ENCODE results near the gene HDAC11. TPM values are rescaled to one million over a fixed set of nuclear protein-coding genes. Genes with fewer than 3 reads are reported as not detected.

The HDAC11 gene
- total RNA-seq, 1 experiment from 2014 or later, result 12.0 TPM

DNA sequence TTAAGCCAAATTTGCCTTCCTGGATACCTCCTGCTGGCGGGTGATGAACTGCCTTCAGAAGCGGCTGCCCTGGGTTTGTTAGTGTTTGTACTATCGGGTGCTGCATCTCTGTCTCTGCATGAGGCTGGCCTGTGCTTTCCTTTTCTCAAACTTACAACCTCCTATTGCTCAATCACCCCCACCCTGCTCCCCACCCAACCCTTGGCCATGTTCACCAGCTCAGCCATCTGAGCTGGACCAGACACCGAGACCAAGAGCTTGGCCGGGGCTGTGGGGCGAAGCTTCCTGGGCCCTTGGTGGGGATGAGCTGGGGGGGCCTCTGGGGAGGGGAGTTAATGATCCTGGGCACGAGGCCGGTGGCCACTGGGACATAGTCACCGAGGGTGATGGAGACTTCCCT, 52.0 kb downstream of the HDAC11 start:
- ChIA-PET POLR2A (no interaction called here), CTCF (interaction anchor here (1.9 kb wide), 1 partner anchor 12 kb away, joined by 7 read pairs; no protein-coding TSS in a partner anchor)
- Mint-ChIP-seq H3K36me3 (no peaks in the 10 kb centered on the region), H3K4me3 (no peak overlapping the region), H3K4me1 (peaks cover 24% of the 10 kb centered on the region), H3K27me3 (ENCODE audit: low read depth) (no peaks in the 10 kb centered on the region; the same call in none of the 2 replicates), H3K9me3 (peaks cover 2% of the 10 kb centered on the region), H3K27ac (no peak overlapping the region)
- no peak for DNase-seq (ENCODE audit: low spot score)
- TF ChIP-seq GTF2I (CRISPR knock-in tag; conservative IDR thresholded peaks at IDR 0.05) (no peak), ZNF396 (CRISPR knock-in tag; IDR thresholded peaks at IDR 0.05; ENCODE audit: borderline replicate concordance) (no peak), SMAD3 (CRISPR knock-in tag; IDR thresholded peaks at IDR 0.05; ENCODE audit: borderline replicate concordance) (no peak), E2F1 (CRISPR knock-in tag; IDR thresholded peaks at IDR 0.05) (no peak), GABPB1 (CRISPR knock-in tag; IDR thresholded peaks at IDR 0.05) (no peak), HMGXB4 (CRISPR knock-in tag; IDR thresholded peaks at IDR 0.05) (no peak), MYBL2 (CRISPR knock-in tag; IDR thresholded peaks at IDR 0.05) (no peak), PRDM15 (CRISPR knock-in tag; IDR thresholded peaks at IDR 0.05) (no peak), ZSCAN18 (CRISPR knock-in tag; IDR thresholded peaks at IDR 0.05) (no peak)
- TF ChIP-seq, protein P1, sequence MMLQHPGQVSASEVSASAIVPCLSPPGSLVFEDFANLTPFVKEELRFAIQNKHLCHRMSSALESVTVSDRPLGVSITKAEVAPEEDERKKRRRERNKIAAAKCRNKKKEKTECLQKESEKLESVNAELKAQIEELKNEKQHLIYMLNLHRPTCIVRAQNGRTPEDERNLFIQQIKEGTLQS (CRISPR knock-in tag; conservative IDR thresholded peaks at IDR 0.05), result no peak
- TF ChIP-seq, protein P2, sequence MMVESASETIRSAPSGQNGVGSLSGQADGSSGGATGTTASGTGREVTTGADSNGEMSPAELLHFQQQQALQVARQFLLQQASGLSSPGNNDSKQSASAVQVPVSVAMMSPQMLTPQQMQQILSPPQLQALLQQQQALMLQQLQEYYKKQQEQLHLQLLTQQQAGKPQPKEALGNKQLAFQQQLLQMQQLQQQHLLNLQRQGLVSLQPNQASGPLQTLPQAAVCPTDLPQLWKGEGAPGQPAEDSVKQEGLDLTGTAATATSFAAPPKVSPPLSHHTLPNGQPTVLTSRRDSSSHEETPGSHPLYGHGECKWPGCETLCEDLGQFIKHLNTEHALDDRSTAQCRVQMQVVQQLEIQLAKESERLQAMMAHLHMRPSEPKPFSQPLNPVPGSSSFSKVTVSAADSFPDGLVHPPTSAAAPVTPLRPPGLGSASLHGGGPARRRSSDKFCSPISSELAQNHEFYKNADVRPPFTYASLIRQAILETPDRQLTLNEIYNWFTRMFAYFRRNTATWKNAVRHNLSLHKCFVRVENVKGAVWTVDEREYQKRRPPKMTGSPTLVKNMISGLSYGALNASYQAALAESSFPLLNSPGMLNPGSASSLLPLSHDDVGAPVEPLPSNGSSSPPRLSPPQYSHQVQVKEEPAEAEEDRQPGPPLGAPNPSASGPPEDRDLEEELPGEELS (CRISPR knock-in tag; IDR thresholded peaks at IDR 0.05), result no peak
- no peak for ATAC-seq

GRCh38 chr3:13532631-13533030, 52.5 kb downstream of the HDAC11 start:
- Mint-ChIP-seq H3K9me3 (peaks cover 6% of the 10 kb centered on the region), H3K4me1 (peaks cover 28% of the 10 kb centered on the region), H3K27ac (no peak overlapping the region), H3K36me3 (no peaks in the 10 kb centered on the region), H3K27me3 (ENCODE audit: low read depth) (no peaks in the 10 kb centered on the region; the same call in none of the 2 replicates), H3K4me3 (no peak overlapping the region)
- ATAC-seq (no peak), DNase-seq (ENCODE audit: low spot score) (no peak)
- ChIA-PET CTCF (interaction anchor here (1.0 to 2.1 kb wide), 2 partner anchors 36 to 54 kb away, joined by 3 to 6 read pairs; no protein-coding TSS in a partner anchor), POLR2A (no interaction called here)
- TF ChIP-seq, protein P3, sequence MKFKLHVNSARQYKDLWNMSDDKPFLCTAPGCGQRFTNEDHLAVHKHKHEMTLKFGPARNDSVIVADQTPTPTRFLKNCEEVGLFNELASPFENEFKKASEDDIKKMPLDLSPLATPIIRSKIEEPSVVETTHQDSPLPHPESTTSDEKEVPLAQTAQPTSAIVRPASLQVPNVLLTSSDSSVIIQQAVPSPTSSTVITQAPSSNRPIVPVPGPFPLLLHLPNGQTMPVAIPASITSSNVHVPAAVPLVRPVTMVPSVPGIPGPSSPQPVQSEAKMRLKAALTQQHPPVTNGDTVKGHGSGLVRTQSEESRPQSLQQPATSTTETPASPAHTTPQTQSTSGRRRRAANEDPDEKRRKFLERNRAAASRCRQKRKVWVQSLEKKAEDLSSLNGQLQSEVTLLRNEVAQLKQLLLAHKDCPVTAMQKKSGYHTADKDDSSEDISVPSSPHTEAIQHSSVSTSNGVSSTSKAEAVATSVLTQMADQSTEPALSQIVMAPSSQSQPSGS (CRISPR knock-in tag; IDR thresholded peaks at IDR 0.05; ENCODE audit: borderline replicate concordance, low read depth), result no peak
- TF ChIP-seq AR (CRISPR knock-in tag; IDR thresholded peaks at IDR 0.05) (no peak), TEAD4 (CRISPR knock-in tag; IDR thresholded peaks at IDR 0.05) (no peak), NFYB (CRISPR knock-in tag; conservative IDR thresholded peaks at IDR 0.05; ENCODE audit: low read depth) (no peak), TEAD1 (CRISPR knock-in tag; IDR thresholded peaks at IDR 0.05) (no peak)
- TF ChIP-seq, protein P4, sequence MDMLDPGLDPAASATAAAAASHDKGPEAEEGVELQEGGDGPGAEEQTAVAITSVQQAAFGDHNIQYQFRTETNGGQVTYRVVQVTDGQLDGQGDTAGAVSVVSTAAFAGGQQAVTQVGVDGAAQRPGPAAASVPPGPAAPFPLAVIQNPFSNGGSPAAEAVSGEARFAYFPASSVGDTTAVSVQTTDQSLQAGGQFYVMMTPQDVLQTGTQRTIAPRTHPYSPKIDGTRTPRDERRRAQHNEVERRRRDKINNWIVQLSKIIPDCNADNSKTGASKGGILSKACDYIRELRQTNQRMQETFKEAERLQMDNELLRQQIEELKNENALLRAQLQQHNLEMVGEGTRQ (CRISPR knock-in tag; IDR thresholded peaks at IDR 0.05), result no peak
- TF ChIP-seq, protein P5, sequence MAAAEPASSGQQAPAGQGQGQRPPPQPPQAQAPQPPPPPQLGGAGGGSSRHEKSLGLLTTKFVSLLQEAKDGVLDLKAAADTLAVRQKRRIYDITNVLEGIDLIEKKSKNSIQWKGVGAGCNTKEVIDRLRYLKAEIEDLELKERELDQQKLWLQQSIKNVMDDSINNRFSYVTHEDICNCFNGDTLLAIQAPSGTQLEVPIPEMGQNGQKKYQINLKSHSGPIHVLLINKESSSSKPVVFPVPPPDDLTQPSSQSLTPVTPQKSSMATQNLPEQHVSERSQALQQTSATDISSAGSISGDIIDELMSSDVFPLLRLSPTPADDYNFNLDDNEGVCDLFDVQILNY (CRISPR knock-in tag; IDR thresholded peaks at IDR 0.05), result no peak
